HG03558 (cell line): ENCODE results near the gene PPRC1.
A peak's percentile ranks its signal among the peaks of the same experiment; 100 is the strongest.

Experiments
- ATAC-seq: cut with Tn5 transposase; IDR thresholded peaks from one replicate; pipeline ENCODE4 v1.9.1; 2021; ENCODE audit warnings: moderate number of reproducible peaks; ENCODE audit not compliant: unreplicated experiment; ENCODE audit errors: extremely low read depth

The PPRC1 gene

DNA sequence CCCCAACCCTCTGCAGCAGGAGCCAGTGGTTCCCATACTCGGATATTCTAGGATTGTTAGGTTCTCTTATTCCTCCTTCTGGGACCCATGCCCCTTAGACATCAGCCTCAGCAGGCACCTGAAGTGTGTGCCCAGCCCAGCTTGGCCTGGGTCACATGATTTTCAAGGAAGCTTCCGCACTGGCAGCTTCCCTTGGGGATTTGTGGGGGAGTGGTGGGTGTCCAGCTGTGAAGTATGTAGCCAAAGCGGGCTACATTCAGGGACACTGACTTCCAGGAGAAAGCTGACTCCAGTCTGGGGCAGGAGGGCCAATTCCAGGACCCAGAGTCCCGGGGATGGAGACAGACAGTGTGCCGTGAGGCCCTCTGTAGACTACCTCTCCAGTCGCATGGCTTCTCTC lies 14.0 kb upstream of the PPRC1 start:
- no peak for ATAC-seq

DNA sequence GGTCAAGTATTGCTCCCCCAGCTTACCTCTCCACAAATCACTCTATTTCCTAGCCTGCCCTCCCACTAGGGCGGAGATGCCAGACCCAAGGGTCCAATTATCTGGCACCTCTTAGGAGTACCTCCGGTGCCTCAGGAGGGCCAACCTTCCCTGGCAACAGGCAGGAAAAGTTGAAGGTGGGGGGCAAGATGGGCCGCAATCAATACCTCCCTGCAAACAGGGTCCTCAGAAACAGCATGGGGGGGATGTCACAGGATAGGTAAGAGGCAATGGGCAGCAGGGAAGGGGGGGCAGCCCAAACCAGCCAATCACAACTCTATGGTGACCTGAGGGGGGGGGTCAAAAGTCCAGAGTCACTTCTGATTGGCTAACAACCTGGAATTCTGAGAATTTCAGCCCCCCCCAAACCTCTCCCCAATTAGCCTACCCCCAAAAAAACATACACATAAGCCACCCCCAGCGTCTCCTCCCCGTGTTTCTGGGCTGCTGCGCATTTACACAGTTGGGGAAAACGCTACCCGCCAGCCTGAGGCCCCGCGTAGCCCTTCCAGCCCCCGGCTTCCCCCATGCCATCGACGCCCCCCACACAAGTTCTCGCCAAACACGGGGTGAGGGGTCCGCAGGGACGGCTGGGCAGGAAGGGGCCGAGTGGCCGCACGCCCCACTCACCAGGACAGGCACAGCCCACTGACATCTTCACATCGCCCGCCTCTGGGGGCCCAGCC lies 13.3 kb upstream of the PPRC1 start:
- no peak for ATAC-seq

DNA sequence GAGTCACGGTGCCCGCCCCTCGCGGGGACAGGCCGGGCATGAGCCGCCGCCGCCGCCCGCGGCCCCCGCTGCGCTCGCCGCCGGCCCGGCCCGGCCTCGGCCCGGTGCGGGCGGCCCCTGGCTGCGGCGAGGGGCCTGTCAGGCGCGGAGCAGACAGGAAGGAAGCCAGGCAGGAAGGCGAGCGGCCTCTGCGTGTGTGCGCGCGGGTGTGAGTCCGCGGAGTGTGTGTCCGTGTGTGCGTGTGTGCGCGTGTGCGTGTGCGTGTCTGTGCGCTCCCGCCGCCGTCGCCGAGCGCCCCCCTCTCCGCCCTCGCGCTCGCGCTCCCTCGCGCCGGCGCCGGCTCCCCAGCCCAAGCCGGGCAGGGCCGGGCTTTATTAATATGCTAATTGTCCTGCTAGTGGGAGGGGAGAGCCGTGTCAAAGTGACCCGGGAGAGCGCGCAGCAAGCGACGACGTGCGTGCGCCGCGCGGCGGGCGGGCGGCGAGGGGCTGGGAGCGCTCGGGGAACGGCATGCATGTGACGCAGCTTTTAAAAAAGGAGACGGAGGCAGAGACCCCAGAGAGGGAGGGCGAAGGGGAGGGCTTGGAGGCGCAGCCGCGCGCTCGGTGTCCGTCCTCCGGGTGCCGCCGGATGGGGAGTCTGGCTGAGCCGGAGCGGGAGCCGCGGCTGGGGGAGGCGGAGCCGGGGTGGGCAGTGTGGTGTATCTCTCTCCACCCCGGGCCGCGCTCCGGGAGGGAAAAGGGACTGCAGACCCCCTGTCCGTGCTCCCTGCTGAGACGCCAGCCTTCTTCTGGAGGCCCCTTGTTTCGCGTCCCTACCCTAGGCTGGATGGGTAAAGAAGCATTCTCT lies 12.5 kb upstream of the PPRC1 start, which contains the start of gene LDB1:
Gene LDB1, minus strand, starts transcription at position 227 of the 849 bp plus-strand sequence. CDS start 258 bp downstream, outside the sequence.
- peak; percentile 36 for ATAC-seq

DNA sequence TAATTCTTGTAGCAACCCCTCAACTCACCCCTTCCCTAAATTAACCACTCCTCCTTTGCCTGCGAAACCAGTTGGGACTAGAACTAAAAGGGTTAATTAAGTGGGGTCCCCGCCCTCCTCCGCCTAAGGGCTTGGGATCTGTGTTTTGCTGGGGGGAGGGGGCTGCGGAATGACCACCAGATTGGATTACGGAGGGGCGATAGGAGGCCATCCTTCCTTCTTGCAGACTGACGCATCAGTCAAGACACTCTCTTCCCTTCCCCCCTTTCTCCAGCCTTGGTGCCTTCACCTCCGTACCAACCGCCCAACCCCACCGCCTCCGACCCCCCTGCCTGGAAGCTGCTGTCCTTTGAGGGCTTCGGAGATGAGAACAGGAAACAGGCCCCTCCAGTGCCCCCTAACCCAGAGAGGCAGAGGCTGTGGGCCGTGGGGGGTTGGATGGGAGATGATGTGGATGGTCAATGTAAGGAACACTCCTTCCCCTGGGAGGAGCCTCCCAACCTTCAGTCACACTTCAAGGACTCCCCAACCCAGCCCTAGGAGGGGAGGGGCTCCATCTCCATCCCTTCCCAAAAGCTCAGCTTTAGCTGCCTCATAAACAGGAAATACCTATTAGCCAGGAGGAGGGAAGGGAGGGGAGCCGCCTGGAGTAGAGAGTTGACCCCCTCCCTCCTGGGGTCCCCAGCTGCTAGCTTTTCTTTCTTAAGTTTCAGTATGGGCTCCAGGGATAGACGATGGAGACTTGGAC lies 11.7 kb upstream of the PPRC1 start:
- ATAC-seq: no peak

DNA sequence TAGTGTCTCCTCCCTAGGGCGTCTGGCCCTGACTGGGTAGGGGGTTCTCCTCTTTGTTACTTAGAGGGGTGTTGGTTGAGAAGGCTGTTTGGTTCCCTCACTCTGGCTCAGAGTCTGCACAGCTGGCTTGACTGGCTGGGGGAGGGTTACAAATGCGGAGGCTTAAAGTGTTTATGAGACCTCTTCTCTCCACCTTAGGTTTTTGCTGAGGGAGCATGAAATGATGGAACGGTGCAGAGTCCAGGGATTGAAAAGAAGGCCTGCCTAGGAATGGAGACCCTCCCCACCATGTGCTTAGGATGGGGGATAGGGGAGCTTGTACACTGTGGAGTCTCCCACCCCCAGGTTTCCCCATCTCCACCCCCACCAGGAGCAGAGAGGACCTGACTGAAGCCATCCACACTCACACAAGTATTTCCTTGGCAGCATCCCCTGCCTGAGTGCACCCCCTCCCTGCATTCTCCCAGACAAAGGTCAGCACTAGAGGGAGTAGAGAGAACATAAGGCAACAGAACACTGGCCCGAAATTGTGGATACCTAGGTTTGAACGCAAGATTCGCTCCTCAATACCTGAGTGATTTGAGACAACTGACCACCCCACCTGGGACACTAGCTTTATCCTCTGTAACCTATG lies 11.0 kb upstream of the PPRC1 start:
- ATAC-seq: no peak

DNA sequence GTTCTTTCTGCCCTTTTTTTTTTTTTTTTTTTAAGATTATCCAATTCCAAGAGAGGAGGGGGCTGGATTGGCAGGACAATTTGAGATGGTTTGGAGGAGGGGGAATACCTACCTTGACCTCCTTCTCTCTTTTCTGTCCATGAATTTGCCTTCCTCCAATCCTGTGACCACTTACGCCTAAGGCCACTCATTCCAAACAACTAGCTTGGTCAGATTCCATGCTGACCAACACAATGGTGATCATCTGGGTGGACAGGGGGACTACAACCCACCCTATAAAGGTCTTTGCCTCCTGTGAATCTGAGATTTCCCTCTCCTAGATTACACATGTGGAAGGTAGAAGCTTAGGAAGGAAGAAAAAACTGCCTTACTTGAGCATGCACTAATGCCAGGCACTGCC lies 10.4 kb upstream of the PPRC1 start:
- ATAC-seq: no peak

DNA sequence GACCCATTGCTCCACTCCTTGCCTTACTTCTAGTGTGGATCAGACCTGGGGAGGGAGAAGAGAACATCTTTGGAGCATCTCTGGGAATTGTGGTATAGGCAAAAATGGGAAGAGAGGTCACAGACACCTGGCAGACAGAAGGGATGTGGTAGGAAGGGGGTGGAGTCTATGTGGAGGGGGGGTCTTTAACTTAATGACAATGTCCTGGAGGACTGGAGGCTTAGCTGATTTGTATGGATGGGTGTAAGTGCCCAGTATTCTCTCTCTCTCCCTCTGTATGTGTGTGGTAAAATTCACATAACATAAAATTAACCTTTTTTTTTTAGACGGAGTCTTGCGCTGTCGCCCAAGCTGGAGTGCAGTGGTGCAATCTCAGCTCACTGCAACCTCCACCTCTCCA lies 9.6 kb upstream of the PPRC1 start:
- ATAC-seq: no peak

DNA sequence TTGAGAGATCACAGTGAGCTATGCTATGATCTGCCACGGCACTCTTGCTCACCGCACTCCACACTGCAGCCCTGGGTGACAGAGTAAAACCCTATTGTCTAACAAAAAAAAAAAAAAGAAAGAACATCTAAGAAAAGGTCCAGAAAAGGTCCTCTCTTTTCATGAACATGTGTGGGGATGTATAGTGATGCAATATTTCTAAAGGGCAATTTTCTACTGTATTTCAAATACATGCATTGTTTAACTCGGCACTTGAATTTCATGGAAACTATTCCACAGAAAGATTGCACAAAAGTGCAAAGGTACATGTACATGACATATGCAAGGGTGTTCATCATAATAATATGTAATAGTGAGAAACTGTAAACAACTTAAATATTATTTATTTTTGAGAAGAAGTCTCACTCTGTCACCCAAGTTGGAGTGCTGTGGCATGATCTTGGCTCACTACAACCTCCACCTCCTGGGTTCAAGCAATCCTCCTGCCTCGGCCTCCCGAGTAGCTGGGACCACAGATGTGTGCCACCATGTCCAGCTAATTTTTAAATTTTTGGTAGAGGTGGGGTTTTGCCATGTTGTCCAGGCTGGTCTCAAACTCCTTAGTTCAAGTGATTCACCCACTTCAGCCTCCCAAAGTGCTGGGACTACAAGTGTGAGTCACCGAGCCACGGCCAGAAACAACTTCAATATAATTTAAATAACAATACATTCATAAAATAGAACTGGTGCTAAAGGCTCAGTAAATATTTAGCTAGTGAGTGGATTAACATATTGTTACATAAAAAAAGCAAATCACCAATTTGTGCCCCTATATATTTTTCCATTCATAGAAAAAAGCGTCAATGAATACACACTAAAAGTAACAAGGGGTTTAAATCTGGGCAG lies 1.3 kb upstream of the PPRC1 start:
- no peak for ATAC-seq

DNA sequence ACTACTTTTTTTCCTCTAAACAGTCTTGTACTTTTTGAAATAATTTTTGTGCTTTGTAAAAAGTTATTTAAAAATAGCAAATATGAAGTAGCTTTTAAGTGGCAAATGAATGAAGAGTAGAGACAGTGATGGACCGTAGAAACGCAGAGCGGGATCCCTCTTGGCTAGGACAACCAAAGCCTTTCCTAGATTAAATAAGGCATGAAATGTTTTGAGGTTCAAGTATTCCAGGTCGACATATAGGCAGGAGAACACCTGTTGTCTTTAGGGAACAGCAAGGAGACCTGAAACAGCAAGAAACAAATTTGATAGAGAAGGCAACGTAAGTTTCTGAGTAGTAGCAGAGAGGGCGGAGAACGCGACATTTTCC lies 662 bp upstream of the PPRC1 start:
- no peak for ATAC-seq

DNA sequence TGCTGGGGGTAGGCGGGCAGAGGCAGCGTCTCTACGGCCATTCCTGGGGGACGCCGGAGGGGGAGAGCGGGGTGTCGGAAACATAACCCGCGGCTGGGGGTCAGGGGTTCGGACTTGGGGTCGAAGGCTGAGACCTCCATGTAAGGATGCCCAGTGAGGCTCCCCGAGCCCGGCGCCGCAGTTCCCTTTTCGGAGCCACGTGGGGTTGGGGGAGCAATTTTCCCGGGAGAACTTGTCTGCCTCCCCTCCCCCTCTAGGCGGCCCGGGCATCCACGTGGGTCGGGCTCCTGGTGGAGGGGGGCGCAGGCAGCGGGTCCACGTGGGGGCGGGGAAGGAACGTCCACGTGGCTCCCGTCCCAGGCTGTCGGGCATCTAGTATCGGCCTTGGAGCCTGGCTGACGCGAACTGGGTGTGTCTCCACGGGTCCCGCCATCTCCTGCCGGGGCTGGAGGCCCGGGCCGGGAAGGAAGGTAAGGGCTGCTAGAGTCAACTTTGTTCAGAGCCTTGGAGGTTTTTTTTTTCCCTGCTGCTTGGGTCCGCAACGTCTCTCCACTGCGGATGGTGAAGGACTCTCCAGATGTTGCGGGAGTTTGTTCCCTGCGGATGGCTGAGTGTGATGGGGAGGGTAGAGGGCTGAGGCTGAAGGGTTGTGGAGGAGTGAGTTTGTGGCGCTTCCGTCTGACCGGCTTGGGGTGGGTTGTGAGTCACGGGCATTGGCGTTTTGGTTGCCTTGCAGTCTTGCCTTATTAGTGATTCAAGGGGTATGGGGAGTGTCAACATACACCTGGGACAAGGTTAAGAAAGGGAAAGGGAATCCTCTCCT lies 744 bp downstream of the PPRC1 start:
- no peak for ATAC-seq

DNA sequence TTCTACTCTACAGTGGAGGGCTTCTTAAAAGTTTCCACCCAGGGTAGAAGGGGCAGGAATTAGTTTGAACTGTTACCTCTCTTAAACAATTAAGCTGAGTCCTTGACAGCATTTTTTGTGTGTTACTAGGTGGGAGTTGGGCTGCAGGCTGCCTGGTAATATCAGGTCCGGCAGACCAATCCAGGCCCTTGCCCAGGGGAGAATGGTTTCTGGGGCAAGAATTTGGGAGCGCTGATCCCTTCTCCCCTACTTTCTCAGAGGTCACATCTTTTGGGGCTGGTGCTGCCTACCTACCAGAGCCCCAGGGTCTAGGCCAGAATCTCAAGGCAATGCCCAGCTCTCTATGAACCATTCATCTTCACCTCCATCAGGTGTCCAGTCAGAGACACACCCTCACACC lies 1.6 kb downstream of the PPRC1 start:
- no peak for ATAC-seq

DNA sequence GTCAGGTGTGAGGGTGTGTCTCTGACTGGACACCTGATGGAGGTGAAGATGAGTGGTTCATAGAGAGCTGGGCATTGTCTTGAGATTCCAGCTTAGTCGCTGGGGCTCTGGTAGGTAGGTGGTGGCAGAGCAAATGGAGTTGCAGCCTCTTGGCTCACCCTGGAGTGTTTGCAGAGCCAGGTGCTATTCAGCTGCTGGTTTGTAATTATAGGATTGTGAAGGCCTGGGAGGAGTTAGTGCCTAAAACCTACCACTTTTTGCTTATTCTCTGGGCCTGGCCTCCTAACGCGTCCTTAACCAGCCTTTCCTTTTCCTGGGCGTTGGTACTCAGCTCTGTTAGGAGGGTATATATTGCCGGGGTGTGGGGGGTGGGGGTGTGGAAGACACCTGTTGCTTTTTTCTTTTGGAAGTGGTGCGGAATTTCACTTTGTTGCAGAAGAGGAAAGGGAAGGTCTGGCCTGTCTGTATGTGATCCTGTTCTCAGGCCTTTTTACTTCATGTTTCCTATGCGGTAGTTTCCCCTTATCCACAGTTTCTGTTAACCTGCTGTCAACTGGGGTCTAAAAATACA lies 3.2 kb downstream of the PPRC1 start:
- no peak for ATAC-seq

DNA sequence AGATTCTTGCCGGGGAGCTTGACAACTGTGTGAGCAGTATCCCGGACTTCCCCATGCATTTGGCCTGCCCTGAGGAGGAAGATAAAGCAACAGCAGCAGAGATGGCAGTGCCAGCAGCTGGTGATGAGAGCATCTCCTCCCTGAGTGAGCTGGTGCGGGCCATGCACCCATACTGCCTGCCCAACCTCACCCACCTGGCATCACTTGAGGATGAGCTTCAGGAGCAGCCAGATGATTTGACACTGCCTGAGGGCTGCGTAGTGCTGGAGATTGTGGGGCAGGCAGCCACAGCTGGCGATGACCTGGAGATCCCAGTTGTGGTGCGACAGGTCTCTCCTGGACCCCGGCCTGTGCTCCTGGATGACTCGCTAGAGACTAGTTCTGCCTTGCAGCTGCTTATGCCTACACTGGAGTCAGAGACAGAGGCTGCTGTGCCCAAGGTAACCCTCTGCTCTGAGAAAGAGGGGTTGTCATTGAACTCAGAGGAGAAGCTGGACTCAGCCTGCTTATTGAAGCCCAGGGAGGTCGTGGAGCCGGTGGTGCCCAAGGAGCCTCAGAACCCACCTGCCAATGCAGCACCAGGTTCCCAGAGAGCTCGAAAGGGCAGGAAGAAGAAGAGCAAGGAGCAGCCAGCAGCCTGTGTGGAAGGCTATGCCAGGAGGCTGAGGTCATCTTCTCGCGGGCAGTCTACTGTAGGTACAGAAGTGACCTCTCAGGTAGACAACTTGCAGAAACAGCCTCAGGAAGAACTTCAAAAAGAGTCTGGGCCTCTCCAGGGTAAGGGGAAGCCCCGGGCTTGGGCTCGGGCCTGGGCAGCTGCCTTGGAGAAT lies 6.7 kb downstream of the PPRC1 start:
- no peak for ATAC-seq

DNA sequence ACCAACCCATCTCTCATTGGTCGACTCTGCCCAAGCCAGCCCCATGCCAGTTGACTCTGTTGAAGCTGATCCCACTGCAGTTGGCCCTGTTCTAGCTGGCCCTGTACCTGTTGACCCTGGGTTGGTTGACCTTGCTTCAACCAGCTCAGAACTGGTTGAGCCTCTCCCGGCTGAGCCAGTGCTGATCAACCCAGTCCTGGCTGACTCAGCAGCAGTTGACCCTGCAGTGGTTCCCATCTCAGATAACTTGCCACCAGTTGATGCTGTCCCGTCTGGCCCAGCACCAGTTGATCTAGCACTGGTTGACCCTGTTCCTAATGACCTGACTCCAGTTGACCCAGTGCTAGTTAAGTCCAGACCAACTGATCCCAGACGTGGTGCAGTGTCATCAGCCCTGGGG lies 7.4 kb downstream of the PPRC1 start:
- ATAC-seq: no peak

DNA sequence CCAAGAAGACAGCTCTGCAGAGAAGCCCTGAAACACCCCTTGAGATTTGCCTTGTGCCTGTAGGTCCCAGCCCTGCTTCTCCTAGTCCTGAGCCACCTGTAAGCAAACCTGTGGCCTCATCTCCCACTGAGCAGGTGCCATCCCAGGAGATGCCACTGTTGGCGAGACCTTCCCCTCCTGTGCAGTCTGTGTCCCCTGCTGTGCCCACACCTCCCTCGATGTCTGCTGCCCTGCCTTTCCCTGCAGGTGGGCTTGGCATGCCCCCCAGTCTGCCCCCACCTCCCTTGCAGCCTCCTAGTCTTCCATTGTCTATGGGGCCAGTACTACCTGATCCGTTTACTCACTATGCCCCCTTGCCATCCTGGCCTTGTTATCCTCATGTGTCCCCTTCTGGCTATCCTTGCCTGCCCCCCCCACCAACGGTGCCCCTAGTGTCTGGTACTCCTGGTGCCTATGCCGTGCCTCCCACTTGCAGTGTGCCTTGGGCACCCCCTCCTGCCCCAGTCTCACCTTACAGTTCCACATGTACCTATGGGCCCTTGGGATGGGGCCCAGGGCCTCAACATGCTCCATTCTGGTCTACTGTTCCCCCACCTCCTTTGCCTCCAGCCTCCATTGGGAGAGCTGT lies 8.2 kb downstream of the PPRC1 start:
- no peak for ATAC-seq

DNA sequence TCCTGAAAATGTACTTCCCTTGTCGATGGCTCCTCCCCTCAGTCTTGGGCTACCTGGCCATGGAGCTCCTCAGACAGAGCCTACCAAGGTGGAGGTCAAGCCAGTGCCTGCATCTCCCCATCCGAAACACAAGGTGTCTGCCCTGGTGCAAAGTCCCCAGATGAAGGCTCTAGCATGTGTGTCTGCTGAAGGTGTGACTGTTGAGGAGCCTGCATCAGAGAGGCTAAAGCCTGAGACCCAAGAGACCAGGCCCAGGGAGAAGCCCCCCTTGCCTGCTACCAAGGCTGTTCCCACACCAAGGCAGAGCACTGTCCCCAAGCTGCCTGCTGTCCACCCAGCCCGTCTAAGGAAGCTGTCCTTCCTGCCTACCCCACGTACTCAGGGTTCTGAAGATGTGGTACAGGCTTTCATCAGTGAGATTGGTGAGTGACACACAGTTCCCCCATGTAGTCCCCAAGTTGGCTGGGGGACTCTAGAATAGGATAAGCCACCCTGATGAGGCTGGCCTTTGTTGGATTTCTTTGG lies 8.8 kb downstream of the PPRC1 start:
- no peak for ATAC-seq

DNA sequence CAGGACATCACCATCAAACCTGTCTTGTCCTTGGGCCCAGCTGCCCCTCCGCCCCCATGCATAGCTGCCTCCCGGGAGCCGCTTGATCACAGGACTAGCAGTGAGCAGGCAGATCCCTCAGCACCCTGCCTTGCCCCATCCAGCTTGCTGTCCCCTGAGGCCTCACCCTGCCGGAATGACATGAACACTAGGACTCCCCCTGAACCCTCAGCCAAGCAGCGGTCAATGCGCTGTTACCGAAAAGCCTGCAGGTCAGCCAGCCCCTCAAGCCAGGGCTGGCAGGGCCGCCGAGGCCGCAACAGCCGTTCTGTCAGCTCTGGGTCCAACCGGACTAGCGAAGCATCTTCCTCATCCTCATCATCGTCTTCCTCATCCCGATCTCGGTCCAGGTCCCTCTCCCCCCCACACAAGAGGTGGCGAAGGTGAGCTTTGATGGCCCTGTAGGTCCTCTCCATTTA lies 14.2 kb downstream of the PPRC1 start:
- ATAC-seq: no peak
